GM12878 (cell line): ENCODE measurements around the gene LYPD4. TPM values are rescaled to one million over a fixed set of nuclear protein-coding genes. Genes with fewer than 3 reads are reported as not detected.

ENCODE experiments used
- ASH2L ChIP-seq: fragments of 300-600, 200-600 bp; sonication (generic); IDR thresholded peaks from 2 replicates; pipeline ENCODE4 v1.6.1; 2017; ENCODE audit warnings: low read depth, mild to moderate bottlenecking, borderline replicate concordance
- ATF7 ChIP-seq: fragments of 450-650 bp; IDR thresholded peaks from 2 replicates; pipeline ENCODE4 v1.6.1; 2016; ENCODE audit warnings: low read depth, mild to moderate bottlenecking
- BCLAF1 ChIP-seq: fragments of 450-650 bp; IDR thresholded peaks from 2 replicates; pipeline ENCODE4 v1.6.1; 2017; ENCODE audit warnings: antibody characterized with exemption, mild to moderate bottlenecking, moderate library complexity
- BHLHE40 ChIP-seq, 2 experiments: fragments of 450-650 bp in 1 of 2; IDR thresholded peaks; 2 replicates each; pipeline ENCODE4 v1.6.1; 2011 to 2017; ENCODE audit warnings: low read depth in 2 of 2, borderline replicate concordance in 1 of 2, improper control_type of control experiment in 1 of 2, low read length in 1 of 2, mild to moderate bottlenecking in 1 of 2
- E2F4 ChIP-seq: IDR thresholded peaks from 2 replicates; pipeline ENCODE4 v1.6.1; 2012; ENCODE audit warnings: low read depth, low read length, improper control_type of control experiment
- EED ChIP-seq: sonication (generic); IDR thresholded peaks from 2 replicates; pipeline ENCODE4 v1.6.1; 2016; ENCODE audit warnings: antibody characterized with exemption, low read depth
- EP300 ChIP-seq, 2 experiments: fragments of 150-350 bp in 1 of 2; IDR thresholded peaks; 2 replicates each; pipeline ENCODE4 v1.6.1; 2011 to 2012; ENCODE audit warnings: low read depth in 2 of 2, low read length in 2 of 2, borderline replicate concordance in 1 of 2, improper control_type of control experiment in 1 of 2, inconsistent platforms in 1 of 2; ENCODE audit not compliant: control insufficient read depth in 1 of 2
- FOS ChIP-seq: IDR thresholded peaks from 3 replicates; pipeline ENCODE4 v1.6.1; 2011; ENCODE audit warnings: borderline replicate concordance; ENCODE audit not compliant: insufficient read length; ENCODE audit errors: extremely low read depth
- GABPA ChIP-seq: IDR thresholded peaks from 2 replicates; pipeline ENCODE4 v1.6.1; 2014; ENCODE audit warnings: antibody characterized with exemption, low read depth, mild to moderate bottlenecking, inconsistent platforms
- LARP7 ChIP-seq: fragments of 450-650 bp; IDR thresholded peaks from 2 replicates; pipeline ENCODE4 v1.6.1; 2017; ENCODE audit warnings: mild to moderate bottlenecking
- MEF2A ChIP-seq: IDR thresholded peaks from 2 replicates; pipeline ENCODE4 v1.6.1; 2011; ENCODE audit warnings: low read depth, mild to moderate bottlenecking, low read length, moderate library complexity; ENCODE audit not compliant: insufficient read depth
- PAX8 ChIP-seq: fragments of 450-650 bp; IDR thresholded peaks from 2 replicates; pipeline ENCODE4 v1.6.1; 2017; ENCODE audit warnings: mild to moderate bottlenecking, moderate library complexity
- PML ChIP-seq: IDR thresholded peaks from 2 replicates; pipeline ENCODE4 v1.6.1; 2012; ENCODE audit warnings: low read length, inconsistent platforms
- POLR2AphosphoS5 ChIP-seq: IDR thresholded peaks from 2 replicates; pipeline ENCODE4 v1.6.1; 2011; ENCODE audit warnings: mild to moderate bottlenecking, low read length, inconsistent platforms
- SIX5 ChIP-seq: IDR thresholded peaks from 2 replicates; pipeline ENCODE4 v1.6.1; 2011; ENCODE audit warnings: mild to moderate bottlenecking, low read depth, low read length, moderate library complexity; ENCODE audit not compliant: severe bottlenecking
- SUZ12 ChIP-seq: fragments of 200-600 bp; sonication (generic); IDR thresholded peaks from one replicate; pipeline ENCODE4 v1.6.1; 2018; ENCODE audit warnings: antibody characterized with exemption, mild to moderate bottlenecking; ENCODE audit not compliant: unreplicated experiment
- TCF12 ChIP-seq: IDR thresholded peaks from 2 replicates; pipeline ENCODE4 v1.6.1; 2011; ENCODE audit warnings: low read depth, mild to moderate bottlenecking, low read length
- ZBTB33 ChIP-seq: fragments of 450-650 bp; IDR thresholded peaks from 2 replicates; pipeline ENCODE4 v1.6.1; 2017; ENCODE audit warnings: mild to moderate bottlenecking
- ZZZ3 ChIP-seq: IDR thresholded peaks from 2 replicates; pipeline ENCODE4 v1.6.1; 2011; ENCODE audit warnings: low read depth; ENCODE audit not compliant: control insufficient read depth, insufficient read length
- polyA plus RNA-seq, 11 experiments: library from polyadenylated mRNA; depleted of rRNA in 4 of 11; unstranded in 6 of 11; stranded (reverse) in 5 of 11; fragments of >200 nt; fragmentation: Nextera tagmentation in 4 of 11; fragmentation: Illumina TruSeq in 1 of 11; extraction: Ambion mirVana in 4 of 11; extraction: Trizol in 1 of 11; gene quantifications; 1 replicate in 1 of 11; 2 replicates in 10 of 11; pipeline versions ENCODE4 v1.2.1 to v1.2.3, GENCODE V29; 2011 to 2016; ENCODE audit warnings: inconsistent platforms in 2 of 11, missing spikeins in 2 of 11, low read depth in 1 of 11
- total RNA-seq, 4 experiments: library from RNA; depleted of rRNA in 3 of 4; stranded (reverse); fragments of >200 nt in 3 of 4; fragmentation: Illumina TruSeq in 1 of 4; extraction: Trizol in 1 of 4; gene quantifications; 2 replicates each; pipeline versions ENCODE4 v1.2.1 to v1.2.3, GENCODE V29; 2013 to 2021

LYPD4 gene
- total and polyA plus RNA-seq, 10 of the 15 experiments (the other 5 are each of a cell fraction or from before 2014, with no cell fraction given), result not detected

GRCh38 chr19:41859618-41860418 is 15.3 kb upstream of the LYPD4 start, which contains the start of gene RPS19 (continued):
- no peak for TF ChIP-seq ZZZ3
- TF ChIP-seq SUZ12, result no peak
- TF ChIP-seq E2F4, result 0 out of 2 replicates have a peak, but pooled peaks have one; percentile 49
- peak; percentile 98 for TF ChIP-seq POLR2AphosphoS5
- no peak for TF ChIP-seq EP300 (IDR thresholded peaks at IDR 0.05; ENCODE audit: borderline replicate concordance in 1 of 2, control insufficient read depth in 1 of 2, low read depth in 2 of 2, low read length in 2 of 2)
- peak; percentile 78; the same call in 1 of the 2 replicates for TF ChIP-seq EED
- TF ChIP-seq ZBTB33, result peak; percentile 28; the same call in 1 of the 2 replicates
- peak; percentile 94 for TF ChIP-seq GABPA
- peak; percentile 75; the same call in 1 of the 2 replicates for TF ChIP-seq BCLAF1
- TF ChIP-seq MEF2A, result 0 out of 2 replicates have a peak, but pooled peaks have one; percentile 18
- no peak for TF ChIP-seq FOS
- TF ChIP-seq TCF12, result peak; percentile 53; the same call in 1 of the 2 replicates
- peak; percentile 85 to 97 for TF ChIP-seq BHLHE40 (IDR thresholded peaks at IDR 0.05; ENCODE audit: borderline replicate concordance in 1 of 2, low read depth in 2 of 2, low read length in 1 of 2)
- peak; percentile 97 for TF ChIP-seq ATF7
- TF ChIP-seq LARP7, result peak; percentile 97
- no peak for TF ChIP-seq PAX8
- TF ChIP-seq PML, result peak; percentile 83
- peak; percentile 81 for TF ChIP-seq SIX5
- TF ChIP-seq ASH2L, result 0 out of 2 replicates have a peak, but pooled peaks have one; percentile 48
